K562 (cell line): ENCODE data around the gene TCEAL1. TPM values are rescaled to one million over a fixed set of nuclear protein-coding genes. Genes with fewer than 3 reads are reported as not detected.

Experiments used
- ATAC-seq: fragments of 200-7000 bp; cut with Tn5 transposase; 3 replicates; pipeline ENCODE4 v1.9.1; 2020; ENCODE audit warnings: moderate library complexity
- BruUV-seq: library from RNA; stranded (reverse); fragments of 400-500 nt; replicated peaks from 2 replicates; lab custom pipeline; 2021; lab: Mats Ljungman, UMichigan
- CTCF ChIA-PET: fragments of 300-600 bp; formaldehyde crosslinking; extraction: SDS; loops from one replicate; lab custom pipeline; 2021; ENCODE audit warnings: low intra/inter-chr PET ratio; lab: Yijun Ruan, JAX
- POLR2A ChIA-PET: fragments of 300-600, 350-650 bp; sonication (Branson Sonifier 250); formaldehyde crosslinking; extraction: SDS; loops from one replicate; lab custom pipeline; 2021; ENCODE audit warnings: antibody characterized with exemption, inconsistent platforms; lab: Yijun Ruan, JAX
- DNase-seq, 4 experiments: peaks; one replicate each; pipeline versions ENCODE4 v3.0.0 to v3.0.0-alpha.2; 2011 to 2018; ENCODE audit warnings: low spot score in 3 of 4, mixed read lengths in 3 of 4; ENCODE audit errors: extremely low read depth in 1 of 4
- FAIRE-seq: peaks from 2 replicates; lab custom pipeline; 2011; peaks lifted over from hg19 to GRCh38; lab: Jason Lieb, UNC
- H2AFZ ChIP-seq: 2 replicates; pipeline ENCODE4 v1.6.0; 2011; ENCODE audit warnings: low read depth, low read length, control low read depth, inconsistent platforms
- H3K27ac ChIP-seq: fragments of 200-600 bp; 3 replicates; pipeline ENCODE4 v1.8.0; 2011; ENCODE audit warnings: low read depth, mild to moderate bottlenecking, control low read depth, inconsistent platforms, low read length, moderate library complexity, mixed read lengths; ENCODE audit errors: extremely low read depth
- H3K27me3 ChIP-seq, 2 experiments: fragments of 300-600 bp in 1 of 2; 2 replicates in 1 of 2; 3 replicates in 1 of 2; pipeline versions ENCODE4 v1.6.0 to v1.8.0; 2011; ENCODE audit warnings: inconsistent platforms in 2 of 2, low read length in 2 of 2, mild to moderate bottlenecking in 1 of 2, mixed read lengths in 1 of 2, moderate library complexity in 1 of 2; ENCODE audit not compliant: control insufficient read depth in 2 of 2, insufficient read depth in 2 of 2
- H3K36me3 ChIP-seq: fragments of 300-600 bp; 3 replicates; pipeline ENCODE4 v1.8.0; 2011; ENCODE audit warnings: mild to moderate bottlenecking, low read length, inconsistent platforms; ENCODE audit not compliant: control insufficient read depth, insufficient read depth
- H3K4me1 ChIP-seq, 2 experiments: fragments of 200-600 bp in 1 of 2; replicated peaks in 1 of 2; 2 replicates in 1 of 2; 3 replicates in 1 of 2; pipeline versions ENCODE4 v1.5.1 to v1.8.0; 2011; ENCODE audit warnings: inconsistent platforms in 2 of 2, low read length in 2 of 2, mild to moderate bottlenecking in 1 of 2, mixed read lengths in 1 of 2, moderate library complexity in 1 of 2; ENCODE audit not compliant: control insufficient read depth in 2 of 2, insufficient read depth in 2 of 2
- H3K4me2 ChIP-seq: 2 replicates; pipeline ENCODE4 v1.6.1; 2011; ENCODE audit warnings: low read length, control low read depth, inconsistent platforms, mixed read lengths; ENCODE audit not compliant: insufficient read depth
- H3K4me3 ChIP-seq: fragments of 200-600 bp; sonication (generic), shearing (Covaris generic); 2 replicates; pipeline ENCODE4 v1.5.1; 2016; ENCODE audit warnings: control low read depth, inconsistent platforms
- H3K79me2 ChIP-seq: fragments of 200-600 bp; 3 replicates; pipeline ENCODE4 v1.8.0; 2011; ENCODE audit warnings: low read length, inconsistent platforms; ENCODE audit not compliant: control insufficient read depth, insufficient read depth
- H3K9ac ChIP-seq, 2 experiments: 2 replicates each; pipeline versions ENCODE4 v1.6.0 to v1.6.1; 2011; ENCODE audit warnings: low read depth in 2 of 2, low read length in 2 of 2, control low read depth in 1 of 2, inconsistent platforms in 1 of 2, mild to moderate bottlenecking in 1 of 2, mixed read lengths in 1 of 2; ENCODE audit not compliant: insufficient read depth in 1 of 2
- H3K9me1 ChIP-seq: one replicate; pipeline ENCODE4 v1.6.0; 2011; ENCODE audit warnings: inconsistent platforms, mild to moderate bottlenecking, low read length, moderate library complexity; ENCODE audit not compliant: control insufficient read depth, insufficient read depth
- H3K9me3 ChIP-seq: replicated peaks from 2 replicates; pipeline ENCODE4 v1.5.1; 2011; ENCODE audit warnings: low read depth, low read length, inconsistent platforms; ENCODE audit not compliant: control insufficient read depth, insufficient read depth
- H4K20me1 ChIP-seq: replicated peaks from 2 replicates; pipeline ENCODE4 v1.6.1; 2011; ENCODE audit warnings: low read length, inconsistent platforms, mixed read lengths; ENCODE audit not compliant: control insufficient read depth, insufficient read depth
- ARHGAP35 ChIP-seq: fragments of 450-650 bp; IDR thresholded peaks from 2 replicates; pipeline ENCODE4 v1.6.1; 2018; ENCODE audit not compliant: partially characterized antibody
- BRD4 ChIP-seq: fragments of 200-600 bp; sonication (generic); IDR thresholded peaks from 2 replicates; pipeline ENCODE4 v1.6.1; 2017; ENCODE audit warnings: inconsistent platforms
- CXXC5 ChIP-seq: fragments of 250-450 bp; sonication (Bioruptor Pico); IDR thresholded peaks from 2 replicates; pipeline ENCODE4 v1.8.0; 2022; ENCODE audit warnings: inconsistent platforms, mild to moderate bottlenecking, moderate library complexity
- ESRRA ChIP-seq: fragments of 450-650 bp; IDR thresholded peaks from 2 replicates; pipeline ENCODE4 v1.6.1; 2014; ENCODE audit warnings: low read depth, mild to moderate bottlenecking, moderate library complexity, borderline replicate concordance
- MLX ChIP-seq, 2 experiments: fragments of 450-650 bp in 1 of 2; sonication (generic) in 1 of 2; formaldehyde crosslinking; conservative IDR thresholded peaks; 2 replicates each; pipeline versions ENCODE4 v1.4.0 to v1.8.1; 2020 to 2022; ENCODE audit warnings: mild to moderate bottlenecking in 1 of 2, missing genetic modification reagents in 1 of 2
- POLR2AphosphoS2 ChIP-seq: IDR thresholded peaks from 2 replicates; pipeline ENCODE4 v1.6.1; 2012; ENCODE audit warnings: low read length, improper control_type of control experiment
- ZSCAN32 ChIP-seq: fragments of 450-650 bp; formaldehyde crosslinking; IDR thresholded peaks from 2 replicates; pipeline ENCODE4 v1.4.0; 2020; ENCODE audit warnings: mild to moderate bottlenecking, moderate library complexity
- in situ Hi-C: fragments of 300-500 bp; cut with MboI; formaldehyde crosslinking; loops from 4 replicates; pipeline ENCODE4 v1.15.0; 2018; ENCODE audit warnings: inconsistent platforms, mixed read lengths
- intact Hi-C: fragments of 100-400 bp; cut with micrococcal nuclease; formaldehyde crosslinking; loops from 2 replicates; pipeline ENCODE4 v1.14.2; 2022
- polyA plus RNA-seq, 8 experiments: library from polyadenylated mRNA; depleted of rRNA in 4 of 8; stranded (reverse) in 5 of 8; unstranded in 3 of 8; fragments of >200 nt; fragmentation: Nextera tagmentation in 2 of 8; fragmentation: Illumina TruSeq in 1 of 8; extraction: Ambion mirVana in 2 of 8; extraction: Trizol in 1 of 8; gene quantifications; 2 replicates each; pipeline versions ENCODE4 v1.2.1 to v1.2.3, GENCODE V29; 2011 to 2014; ENCODE audit warnings: inconsistent platforms in 1 of 8, missing spikeins in 1 of 8
- total RNA-seq, 7 experiments: library from RNA; depleted of rRNA in 6 of 7; stranded (reverse); fragments of >200 nt in 6 of 7; fragmentation: Illumina TruSeq in 2 of 7; extraction: Trizol in 2 of 7; gene quantifications; 2 replicates each; pipeline versions ENCODE4 v1.2.1 to v1.2.3, GENCODE V29; 2011 to 2021; ENCODE audit warnings: low replicate concordance in 1 of 7

Gene TCEAL1
- total and polyA plus RNA-seq, 9 of the 15 experiments (the other 6 are each of a cell fraction or from before 2014, with no cell fraction given) = 2.1 to 5.3 (median 4.0) TPM

GRCh38 chrX:103614999-103615398 is 13.8 kb upstream of the TCEAL1 start (continued):
- TF ChIP-seq ESRRA (no peak), ARHGAP35 (no peak), ZSCAN32 (CRISPR knock-in tag) (no peak), POLR2AphosphoS2 (no peak), MLX (CRISPR knock-in tag; conservative IDR thresholded peaks at IDR 0.05) (no peak), CXXC5 (CRISPR knock-in tag) (no peak)

GRCh38 chrX:103615781-103616371 is 12.9 kb upstream of the TCEAL1 start:
- no peak overlapping the region for H3K27ac ChIP-seq
- POLR2A ChIA-PET = interaction anchor here (0.6 to 1.2 kb wide), 3 partner anchors 12 to 43 kb away, joined by 3 to 4 read pairs (median 3); no protein-coding TSS in a partner anchor
- in situ Hi-C loops = no loop called here

More at GRCh38 chrX:103615781-103616371, 12.9 kb upstream of the TCEAL1 start:
- no peaks in the 10 kb centered on the region for H4K20me1 ChIP-seq
- H2AFZ ChIP-seq = no peak overlapping the region
- ATAC-seq = no peak
- BruUV-seq = no TSS peak
- no peaks in the 10 kb centered on the region for H3K9me3 ChIP-seq
- CTCF ChIA-PET = no interaction called here
- no peak overlapping the region for H3K9ac ChIP-seq
- no peak overlapping the region for H3K4me3 ChIP-seq
- H3K9me1 ChIP-seq = no peaks in the 10 kb centered on the region
- H3K79me2 ChIP-seq = no peaks in the 10 kb centered on the region
- H3K36me3 ChIP-seq = no peaks in the 10 kb centered on the region
- TF ChIP-seq BRD4 = no peak
- DNase-seq = no peak
- intact Hi-C loops = no loop called here
- H3K27me3 ChIP-seq = no peaks in the 10 kb centered on the region
- H3K4me2 ChIP-seq = no peak overlapping the region
- no peak for FAIRE-seq
- H3K4me1 ChIP-seq = no peaks in the 10 kb centered on the region
